OCI-LY1 (cell line): ENCODE measurements around the gene COX19.

ENCODE experiments used
- H2AFZ ChIP-seq: fragments of 200-600 bp; sonication (generic), shearing (Covaris generic); 2 replicates; pipeline ENCODE4 v1.6.0; 2014; ENCODE audit warnings: antibody characterized with exemption, mild to moderate bottlenecking, low read length
- H3F3A ChIP-seq: fragments of 200-600 bp; sonication (generic), shearing (Covaris generic); 2 replicates; pipeline ENCODE4 v1.6.0; 2014; ENCODE audit warnings: mild to moderate bottlenecking, antibody characterized with exemption, low read length, moderate library complexity; ENCODE audit not compliant: insufficient read depth
- H3K27ac ChIP-seq: fragments of 200-600 bp; sonication (generic); 2 replicates; pipeline ENCODE4 v1.5.1; 2014; ENCODE audit warnings: low read length, mixed run types, mild to moderate bottlenecking, low read depth; ENCODE audit not compliant: poor library complexity, severe bottlenecking
- H3K27me3 ChIP-seq: fragments of 200-600 bp; sonication (generic); 2 replicates; pipeline ENCODE4 v1.6.0; 2014; ENCODE audit warnings: antibody characterized with exemption, mild to moderate bottlenecking, low read length, moderate library complexity; ENCODE audit not compliant: insufficient read depth
- H3K36me3 ChIP-seq: fragments of 200-600 bp; sonication (generic); 2 replicates; pipeline ENCODE4 v1.6.1; 2014; ENCODE audit warnings: mild to moderate bottlenecking, antibody characterized with exemption, low read length, moderate library complexity, mixed read lengths; ENCODE audit not compliant: insufficient read depth
- H3K4me1 ChIP-seq: fragments of 200-600 bp; sonication (generic); 2 replicates; pipeline ENCODE4 v1.5.1; 2014; ENCODE audit warnings: mild to moderate bottlenecking, low read length, moderate library complexity; ENCODE audit not compliant: insufficient read depth, severe bottlenecking
- H3K4me2 ChIP-seq: fragments of 200-600 bp; sonication (generic), shearing (Covaris generic); 2 replicates; pipeline ENCODE4 v1.6.1; 2014; ENCODE audit warnings: low read length
- H3K4me3 ChIP-seq: fragments of 200-600 bp; sonication (generic); 2 replicates; pipeline ENCODE4 v1.5.1; 2014; ENCODE audit warnings: low read length, low read depth, mild to moderate bottlenecking, mixed read lengths; ENCODE audit not compliant: poor library complexity, severe bottlenecking
- H3K79me2 ChIP-seq: fragments of 200-600 bp; shearing (Covaris generic); 2 replicates; pipeline ENCODE4 v1.6.1; 2016; ENCODE audit warnings: mixed run types, low read length, mixed read lengths; ENCODE audit not compliant: insufficient read depth
- H3K9ac ChIP-seq: fragments of 200-600 bp; sonication (generic), shearing (Covaris generic); 2 replicates; pipeline ENCODE4 v1.6.1; 2014; ENCODE audit warnings: mild to moderate bottlenecking, low read length, mixed read lengths
- H3K9me2 ChIP-seq: fragments of 200-600 bp; sonication (generic), shearing (Covaris generic); 2 replicates; pipeline ENCODE4 v1.6.1; 2014; ENCODE audit warnings: low read depth, mild to moderate bottlenecking, low read length, mixed read lengths
- H3K9me3 ChIP-seq: fragments of 200-600 bp; shearing (Covaris generic); 2 replicates; pipeline ENCODE4 v1.6.1; 2014; ENCODE audit warnings: low read length, mixed read lengths
- H4K20me1 ChIP-seq: fragments of 200-600 bp; sonication (generic), shearing (Covaris generic); 2 replicates; pipeline ENCODE4 v1.6.0; 2016; ENCODE audit warnings: mild to moderate bottlenecking, low read length; ENCODE audit not compliant: insufficient read depth
- EZH2 ChIP-seq: fragments of 200-600 bp; sonication (generic), shearing (Covaris generic); IDR thresholded peaks from 2 replicates; pipeline ENCODE4 v1.8.0; 2017; ENCODE audit warnings: borderline replicate concordance, mixed run types, mild to moderate bottlenecking, antibody characterized with exemption, low read length, moderate library complexity, mixed read lengths
- TF ChIP-seq, protein P1 (sequence below): fragments of 200-600 bp; sonication (generic), shearing (Covaris generic); IDR thresholded peaks from 2 replicates; pipeline ENCODE4 v1.5.1; 2017; ENCODE audit warnings: mild to moderate bottlenecking, antibody characterized with exemption, low read length, moderate library complexity, mixed read lengths

The COX19 gene

DNA sequence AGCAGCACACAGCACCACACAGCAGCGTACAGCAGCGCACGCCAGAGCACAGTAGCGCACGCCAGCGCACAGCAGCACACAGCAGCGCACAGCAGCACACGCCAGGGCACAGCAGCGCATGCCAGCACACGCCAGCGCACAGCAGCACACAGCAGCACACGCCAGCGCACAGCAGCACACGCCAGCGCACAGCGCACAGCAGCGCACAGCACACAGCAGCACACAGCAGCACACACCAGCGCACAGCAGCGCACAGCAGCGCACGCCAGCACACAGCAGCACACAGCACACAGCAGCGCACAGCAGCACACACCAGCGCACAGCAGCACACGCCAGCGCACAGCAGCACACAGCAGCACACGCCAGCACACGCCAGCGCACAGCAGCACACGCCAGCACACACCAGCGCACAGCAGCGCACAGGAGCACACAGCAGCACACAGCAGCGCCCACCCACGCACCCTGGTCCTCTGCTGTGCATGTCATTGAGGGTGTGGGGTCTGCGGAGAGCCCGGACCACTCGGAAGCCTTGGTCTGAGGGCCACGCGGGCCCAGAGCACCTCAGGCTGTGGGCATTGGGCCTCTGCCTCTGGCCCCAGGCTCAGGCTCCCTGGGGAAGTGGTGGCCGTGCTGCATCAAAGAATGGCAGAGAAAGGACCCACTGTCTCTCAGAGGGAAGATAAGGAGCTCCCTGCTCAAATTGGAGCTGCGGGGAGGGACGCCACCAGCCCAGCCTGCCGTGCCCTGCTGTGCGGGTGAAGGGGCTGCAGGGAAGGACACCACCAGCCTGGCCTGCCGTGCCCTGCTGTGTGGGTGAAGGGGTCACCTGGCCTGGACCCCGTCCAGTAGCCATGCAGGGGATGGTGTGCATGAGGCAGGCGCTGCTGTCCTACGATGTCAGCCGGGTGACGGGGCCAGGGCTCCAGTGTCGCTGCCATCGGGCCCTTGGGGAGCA, 41.5 kb upstream of the COX19 start:
- Histone ChIP-seq H3K4me2 (no peak overlapping the region), H3K36me3 (no peaks in the 10 kb centered on the region), H3K27me3 (no peaks in the 10 kb centered on the region), H3K9me3 (no peaks in the 10 kb centered on the region), H2AFZ (no peak overlapping the region), H4K20me1 (no peaks in the 10 kb centered on the region), H3K27ac (no peak overlapping the region), H3F3A (no peaks in the 10 kb centered on the region), H3K4me3 (no peak overlapping the region), H3K4me1 (peaks cover 16% of the 10 kb centered on the region), H3K9me2 (no peaks in the 10 kb centered on the region), H3K79me2 (no peaks in the 10 kb centered on the region), H3K9ac (no peak overlapping the region)
- TF ChIP-seq, protein P1, sequence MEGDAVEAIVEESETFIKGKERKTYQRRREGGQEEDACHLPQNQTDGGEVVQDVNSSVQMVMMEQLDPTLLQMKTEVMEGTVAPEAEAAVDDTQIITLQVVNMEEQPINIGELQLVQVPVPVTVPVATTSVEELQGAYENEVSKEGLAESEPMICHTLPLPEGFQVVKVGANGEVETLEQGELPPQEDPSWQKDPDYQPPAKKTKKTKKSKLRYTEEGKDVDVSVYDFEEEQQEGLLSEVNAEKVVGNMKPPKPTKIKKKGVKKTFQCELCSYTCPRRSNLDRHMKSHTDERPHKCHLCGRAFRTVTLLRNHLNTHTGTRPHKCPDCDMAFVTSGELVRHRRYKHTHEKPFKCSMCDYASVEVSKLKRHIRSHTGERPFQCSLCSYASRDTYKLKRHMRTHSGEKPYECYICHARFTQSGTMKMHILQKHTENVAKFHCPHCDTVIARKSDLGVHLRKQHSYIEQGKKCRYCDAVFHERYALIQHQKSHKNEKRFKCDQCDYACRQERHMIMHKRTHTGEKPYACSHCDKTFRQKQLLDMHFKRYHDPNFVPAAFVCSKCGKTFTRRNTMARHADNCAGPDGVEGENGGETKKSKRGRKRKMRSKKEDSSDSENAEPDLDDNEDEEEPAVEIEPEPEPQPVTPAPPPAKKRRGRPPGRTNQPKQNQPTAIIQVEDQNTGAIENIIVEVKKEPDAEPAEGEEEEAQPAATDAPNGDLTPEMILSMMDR = no peak
- TF ChIP-seq EZH2 = no peak

DNA sequence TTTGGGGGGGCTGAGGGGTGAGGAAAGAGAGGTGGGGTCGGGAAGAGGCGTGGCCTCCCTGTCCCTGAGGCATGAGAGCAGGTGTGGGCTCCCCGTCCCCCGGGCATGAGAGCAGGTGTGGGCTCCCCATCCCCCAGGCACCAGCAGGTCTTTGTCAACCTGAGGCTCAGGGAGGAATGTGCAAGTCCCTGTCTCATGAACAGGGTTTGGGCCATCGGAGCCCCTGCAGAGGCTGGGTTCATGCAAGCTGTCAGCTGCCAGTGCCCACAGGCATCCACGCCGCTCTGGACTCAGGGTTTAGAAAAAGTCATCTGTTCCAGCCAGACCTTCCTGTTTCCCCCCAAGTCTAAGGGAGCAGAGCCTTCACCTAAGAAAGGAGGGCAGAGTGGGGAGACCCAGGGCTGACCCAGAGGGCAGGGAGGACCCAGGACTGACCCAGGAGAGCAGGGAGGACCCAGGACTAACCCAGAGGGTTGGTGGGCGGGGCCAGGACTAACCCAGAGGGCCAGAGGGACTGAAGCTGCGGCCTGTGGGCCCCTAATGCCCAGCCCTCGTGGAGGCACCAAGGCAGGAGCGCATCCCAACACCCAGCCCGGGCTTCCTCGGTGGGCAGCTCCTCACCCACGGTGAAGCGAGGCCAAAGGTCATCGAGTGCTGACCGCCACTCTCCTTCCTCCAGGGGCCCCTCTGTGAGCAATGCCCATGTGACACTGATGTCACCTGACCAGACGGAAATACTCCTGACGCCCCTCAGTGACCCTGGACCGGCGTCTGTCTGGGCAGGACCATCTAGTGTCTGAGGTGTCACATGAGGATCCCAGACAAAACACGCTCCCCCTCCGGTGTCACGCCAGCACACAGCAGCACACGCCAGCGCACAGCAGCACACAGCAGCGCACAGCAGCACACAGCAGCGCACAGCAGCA, 40.1 kb upstream of the COX19 start:
- Histone ChIP-seq H3K79me2 (no peaks in the 10 kb centered on the region), H3K9me2 (no peaks in the 10 kb centered on the region), H3K9me3 (no peaks in the 10 kb centered on the region), H3K4me2 (no peak overlapping the region; the same call in 1 of the 2 replicates), H3K27me3 (no peaks in the 10 kb centered on the region), H3K4me1 (peaks cover 16% of the 10 kb centered on the region), H3K36me3 (no peaks in the 10 kb centered on the region), H3K4me3 (no peak overlapping the region), H3K27ac (no peak overlapping the region), H4K20me1 (no peaks in the 10 kb centered on the region), H2AFZ (no peak overlapping the region), H3F3A (no peaks in the 10 kb centered on the region), H3K9ac (no peak overlapping the region)
- no peak for TF ChIP-seq EZH2
- TF ChIP-seq, protein P1 = no peak

DNA sequence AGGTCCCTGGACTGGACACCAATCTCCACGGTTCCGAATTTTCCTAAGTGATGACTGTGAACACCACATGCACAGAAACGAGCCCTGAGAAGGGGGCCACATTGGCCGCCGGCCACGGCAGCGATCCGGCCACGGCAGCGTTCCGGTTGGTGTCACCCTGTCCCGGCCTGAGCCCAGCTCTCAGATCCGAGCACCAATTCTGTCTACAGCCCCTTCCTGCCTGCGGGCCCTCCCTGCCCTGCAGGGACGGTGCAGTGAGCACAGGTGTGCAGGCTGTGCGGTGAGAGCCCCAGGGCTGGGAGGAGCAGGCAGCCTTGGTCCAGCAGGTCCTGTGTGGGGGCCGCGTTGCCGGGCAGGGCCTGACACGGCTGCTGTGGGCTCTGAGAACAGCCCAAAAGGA, 39.3 kb upstream of the COX19 start:
- peaks cover 2% of the 10 kb centered on the region; the same call in 1 of the 2 replicates for H3K36me3 ChIP-seq
- H3K4me1 ChIP-seq = peaks cover 16% of the 10 kb centered on the region
- H3K4me2 ChIP-seq = no peak overlapping the region; the same call in 1 of the 2 replicates
- H3K27me3 ChIP-seq = no peaks in the 10 kb centered on the region
- no peak overlapping the region for H3K9ac ChIP-seq
- no peaks in the 10 kb centered on the region for H4K20me1 ChIP-seq
- no peak overlapping the region for H3K4me3 ChIP-seq
- H3K9me3 ChIP-seq = no peaks in the 10 kb centered on the region
- no peaks in the 10 kb centered on the region for H3K9me2 ChIP-seq
- H2AFZ ChIP-seq = no peak overlapping the region
- H3F3A ChIP-seq = no peaks in the 10 kb centered on the region
- no peaks in the 10 kb centered on the region for H3K79me2 ChIP-seq
- H3K27ac ChIP-seq = no peak overlapping the region
- TF ChIP-seq, protein P1 = no peak
- TF ChIP-seq EZH2 = no peak
